Panc1 (cell line): ENCODE measurements around the gene SPOUT1.

Experiments used
- CTCF ChIP-seq: fragments of 450-650 bp; IDR thresholded peaks from 2 replicates; pipeline ENCODE4 v1.5.1; 2017; ENCODE audit warnings: mild to moderate bottlenecking
- POLR2AphosphoS5 ChIP-seq: IDR thresholded peaks from 2 replicates; pipeline ENCODE4 v1.6.1; 2012; ENCODE audit warnings: mild to moderate bottlenecking, low read depth, low read length, moderate library complexity
- TCF7L2 ChIP-seq: IDR thresholded peaks from 2 replicates; pipeline ENCODE4 v1.6.1; 2011; ENCODE audit warnings: mild to moderate bottlenecking, low read depth, low read length, inconsistent platforms
- TF ChIP-seq, protein P1 (sequence below), 2 experiments: IDR thresholded peaks; 2 replicates each; pipeline ENCODE4 v1.6.1; 2011 to 2012; ENCODE audit warnings: low read depth in 2 of 2, control low read depth in 1 of 2, low read length in 1 of 2, mild to moderate bottlenecking in 1 of 2, moderate library complexity in 1 of 2; ENCODE audit not compliant: insufficient read depth in 1 of 2

DNA sequence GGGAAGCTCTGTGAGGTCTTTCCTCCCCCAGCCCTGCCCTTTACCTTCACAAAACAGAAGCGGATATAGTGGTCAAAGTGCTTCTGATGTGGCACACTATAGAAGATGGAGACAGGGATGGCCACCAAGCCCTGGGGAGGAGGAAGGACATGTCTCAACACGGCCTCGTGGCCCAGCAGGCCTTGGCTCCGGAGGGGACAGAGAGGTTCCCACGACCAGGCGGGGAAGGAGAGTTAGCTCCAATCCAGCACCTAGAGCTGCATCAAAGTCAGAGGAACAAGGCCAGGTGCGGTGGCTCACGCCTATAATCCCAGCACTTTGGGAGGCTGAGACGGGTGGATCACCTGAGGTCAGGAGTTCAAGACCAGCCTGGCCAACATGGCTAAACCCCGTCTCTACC, 4.1 kb upstream of the SPOUT1 start:
- TF ChIP-seq CTCF, result no peak
- TF ChIP-seq, protein P1, sequence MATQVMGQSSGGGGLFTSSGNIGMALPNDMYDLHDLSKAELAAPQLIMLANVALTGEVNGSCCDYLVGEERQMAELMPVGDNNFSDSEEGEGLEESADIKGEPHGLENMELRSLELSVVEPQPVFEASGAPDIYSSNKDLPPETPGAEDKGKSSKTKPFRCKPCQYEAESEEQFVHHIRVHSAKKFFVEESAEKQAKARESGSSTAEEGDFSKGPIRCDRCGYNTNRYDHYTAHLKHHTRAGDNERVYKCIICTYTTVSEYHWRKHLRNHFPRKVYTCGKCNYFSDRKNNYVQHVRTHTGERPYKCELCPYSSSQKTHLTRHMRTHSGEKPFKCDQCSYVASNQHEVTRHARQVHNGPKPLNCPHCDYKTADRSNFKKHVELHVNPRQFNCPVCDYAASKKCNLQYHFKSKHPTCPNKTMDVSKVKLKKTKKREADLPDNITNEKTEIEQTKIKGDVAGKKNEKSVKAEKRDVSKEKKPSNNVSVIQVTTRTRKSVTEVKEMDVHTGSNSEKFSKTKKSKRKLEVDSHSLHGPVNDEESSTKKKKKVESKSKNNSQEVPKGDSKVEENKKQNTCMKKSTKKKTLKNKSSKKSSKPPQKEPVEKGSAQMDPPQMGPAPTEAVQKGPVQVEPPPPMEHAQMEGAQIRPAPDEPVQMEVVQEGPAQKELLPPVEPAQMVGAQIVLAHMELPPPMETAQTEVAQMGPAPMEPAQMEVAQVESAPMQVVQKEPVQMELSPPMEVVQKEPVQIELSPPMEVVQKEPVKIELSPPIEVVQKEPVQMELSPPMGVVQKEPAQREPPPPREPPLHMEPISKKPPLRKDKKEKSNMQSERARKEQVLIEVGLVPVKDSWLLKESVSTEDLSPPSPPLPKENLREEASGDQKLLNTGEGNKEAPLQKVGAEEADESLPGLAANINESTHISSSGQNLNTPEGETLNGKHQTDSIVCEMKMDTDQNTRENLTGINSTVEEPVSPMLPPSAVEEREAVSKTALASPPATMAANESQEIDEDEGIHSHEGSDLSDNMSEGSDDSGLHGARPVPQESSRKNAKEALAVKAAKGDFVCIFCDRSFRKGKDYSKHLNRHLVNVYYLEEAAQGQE (IDR thresholded peaks at IDR 0.05; ENCODE audit: insufficient read depth in 1 of 2, low read depth in 2 of 2, low read length in 1 of 2), result no peak
- no peak for TF ChIP-seq POLR2AphosphoS5
- no peak for TF ChIP-seq TCF7L2
